IMR-90 (cell line): ENCODE data around the gene THEM4. TPM values are rescaled to one million over a fixed set of nuclear protein-coding genes. Genes with fewer than 3 reads are reported as not detected.

Experiments used
- ATAC-seq: fragments of 200-7000 bp; cut with Tn5 transposase; 2 replicates; pipeline ENCODE4 v1.9.1; 2020; ENCODE audit warnings: low read depth, mild to moderate bottlenecking, moderate library complexity
- BruUV-seq: library from RNA; stranded (reverse); fragments of 400-500 nt; replicated peaks from 2 replicates; lab custom pipeline; 2021; lab: Mats Ljungman, UMichigan
- CTCF ChIA-PET: fragments of 300-600 bp; formaldehyde crosslinking; extraction: SDS; loops from one replicate; lab custom pipeline; 2021; ENCODE audit warnings: antibody characterized with exemption; lab: Yijun Ruan, JAX
- POLR2A ChIA-PET: fragments of 300-600 bp; sonication (Branson Sonifier 250); formaldehyde crosslinking; loops from one replicate; lab custom pipeline; 2022; ENCODE audit warnings: antibody characterized with exemption; ENCODE audit not compliant: unreplicated experiment; lab: Charles Lee
- DNase-seq: peaks from one replicate; pipeline ENCODE4 v3.0.0; 2013
- H2AFZ ChIP-seq: replicated peaks from 2 replicates; pipeline ENCODE3; 2013; ENCODE audit warnings: low read length, mild to moderate bottlenecking; ENCODE audit not compliant: poor library complexity
- H2AK5ac ChIP-seq: 2 replicates; pipeline ENCODE4 v1.6.1; 2013; ENCODE audit warnings: low read depth, low read length, inconsistent platforms
- H2AK9ac ChIP-seq: replicated peaks from 2 replicates; pipeline ENCODE3; 2013; ENCODE audit warnings: mild to moderate bottlenecking, low read depth, low read length, moderate library complexity; ENCODE audit not compliant: poor library complexity
- H2BK120ac ChIP-seq: 2 replicates; pipeline ENCODE4 v1.6.1; 2013; ENCODE audit warnings: low read depth, low read length, inconsistent platforms
- H2BK15ac ChIP-seq: 3 replicates; pipeline ENCODE4 v1.6.1; 2013; ENCODE audit warnings: low read depth, low read length, inconsistent platforms
- H2BK20ac ChIP-seq: 2 replicates; pipeline ENCODE4 v1.6.1; 2013; ENCODE audit warnings: low read depth, mild to moderate bottlenecking, inconsistent platforms, low read length, moderate library complexity
- H2BK5ac ChIP-seq: 2 replicates; pipeline ENCODE4 v1.6.1; 2013; ENCODE audit warnings: mild to moderate bottlenecking, low read depth, low read length, inconsistent platforms; ENCODE audit not compliant: poor library complexity, severe bottlenecking
- H3K14ac ChIP-seq: replicated peaks from 2 replicates; pipeline ENCODE4 v1.6.1; 2013; ENCODE audit warnings: low read depth, low read length, inconsistent platforms
- H3K18ac ChIP-seq: 2 replicates; pipeline ENCODE4 v1.6.1; 2013; ENCODE audit warnings: low read depth, low read length, control low read depth
- H3K23ac ChIP-seq: 2 replicates; pipeline ENCODE4 v1.6.1; 2013; ENCODE audit warnings: low read depth, low read length, inconsistent platforms
- H3K27ac ChIP-seq: 2 replicates; pipeline ENCODE4 v1.5.1; 2013; ENCODE audit warnings: mild to moderate bottlenecking, control low read depth, low read length; ENCODE audit not compliant: insufficient read depth
- H3K27me3 ChIP-seq: 2 replicates; pipeline ENCODE4 v1.6.1; 2013; ENCODE audit warnings: low read length; ENCODE audit not compliant: control insufficient read depth, insufficient read depth
- H3K36me3 ChIP-seq: 2 replicates; pipeline ENCODE4 v1.6.1; 2013; ENCODE audit warnings: low read length, mixed read lengths; ENCODE audit not compliant: control insufficient read depth, insufficient read depth
- H3K4ac ChIP-seq: 2 replicates; pipeline ENCODE4 v1.6.1; 2013; ENCODE audit warnings: low read depth, low read length, inconsistent platforms
- H3K4me1 ChIP-seq: 2 replicates; pipeline ENCODE4 v1.6.1; 2013; ENCODE audit warnings: low read length, mixed read lengths; ENCODE audit not compliant: control insufficient read depth, insufficient read depth
- H3K4me2 ChIP-seq: 2 replicates; pipeline ENCODE4 v1.6.1; 2013; ENCODE audit warnings: low read depth, mild to moderate bottlenecking, control low read depth, low read length, moderate library complexity
- H3K4me3 ChIP-seq: 2 replicates; pipeline ENCODE4 v1.5.1; 2013; ENCODE audit warnings: low read depth, mild to moderate bottlenecking, control low read depth, low read length, moderate library complexity; ENCODE audit not compliant: insufficient read depth
- H3K56ac ChIP-seq: 2 replicates; pipeline ENCODE4 v1.6.1; 2013; ENCODE audit warnings: low read length, inconsistent platforms; ENCODE audit not compliant: insufficient read depth; ENCODE audit errors: extremely low read depth
- H3K79me1 ChIP-seq, 2 experiments: 2 replicates each; pipeline ENCODE4 v1.6.1; 2013; ENCODE audit warnings: low read length in 2 of 2, inconsistent platforms in 1 of 2, low read depth in 1 of 2
- H3K9ac ChIP-seq: 2 replicates; pipeline ENCODE4 v1.6.1; 2013; ENCODE audit warnings: low read depth, low read length, control low read depth
- H3K9me1 ChIP-seq: 2 replicates; pipeline ENCODE4 v1.6.1; 2013; ENCODE audit warnings: low read length, inconsistent platforms; ENCODE audit not compliant: insufficient read depth
- H3K9me3 ChIP-seq: 2 replicates; pipeline ENCODE4 v1.6.1; 2013; ENCODE audit warnings: low read length; ENCODE audit not compliant: control insufficient read depth, insufficient read depth
- H4K20me1 ChIP-seq: 2 replicates; pipeline ENCODE4 v1.6.1; 2013; ENCODE audit warnings: low read length, inconsistent platforms; ENCODE audit not compliant: insufficient read depth
- H4K5ac ChIP-seq: 2 replicates; pipeline ENCODE4 v1.6.1; 2013; ENCODE audit warnings: mild to moderate bottlenecking, low read depth, low read length, control low read depth
- H4K8ac ChIP-seq, 2 experiments: 2 replicates each; pipeline ENCODE4 v1.6.1; 2013; ENCODE audit warnings: low read depth in 2 of 2, low read length in 2 of 2, control low read depth in 1 of 2, inconsistent platforms in 1 of 2
- H4K91ac ChIP-seq: 2 replicates; pipeline ENCODE4 v1.6.1; 2013; ENCODE audit warnings: low read depth, low read length, inconsistent platforms; ENCODE audit not compliant: insufficient read depth
- BHLHE40 ChIP-seq: fragments of 150-350 bp; IDR thresholded peaks from 2 replicates; pipeline ENCODE4 v1.6.1; 2016; ENCODE audit warnings: mild to moderate bottlenecking, low read depth, low read length
- CEBPB ChIP-seq: IDR thresholded peaks from 2 replicates; pipeline ENCODE4 v1.6.1; 2012; ENCODE audit warnings: low read depth, low read length, improper control_type of control experiment
- WGBS, 2 experiments: methylation state at CpG; one replicate each; pipeline versions ENCODE4 v1.1.5 to v1.1.7; 2013; ENCODE audit warnings: missing lambda C conversion rate in 2 of 2; ENCODE audit not compliant: insufficient read length in 1 of 2; ENCODE audit errors: extremely low coverage in 2 of 2; 5-methylcytosine and 5-hydroxymethylcytosine counted together
- dilution Hi-C: fragments of 300-500 bp; cut with HindIII; formaldehyde crosslinking; loops from one replicate; pipeline ENCODE4 v1.14.3; 2018; ENCODE audit warnings: low sequenced_read_pairs; ENCODE audit not compliant: unreplicated experiment
- in situ Hi-C: fragments of 300-500 bp; cut with MboI; formaldehyde crosslinking; loops from 3 replicates; pipeline ENCODE4 v1.14.3; 2019; ENCODE audit warnings: low sequenced_read_pairs, inconsistent platforms, mixed read lengths
- intact Hi-C: fragments of 100-400 bp; cut with micrococcal nuclease; formaldehyde crosslinking; loops from 2 replicates; pipeline ENCODE4 v1.10.0; 2022
- polyA plus RNA-seq, 3 experiments: library from polyadenylated mRNA; depleted of rRNA; stranded (reverse); fragments of >200 nt; gene quantifications; 2 replicates each; pipeline ENCODE4 v1.2.3, GENCODE V29; 2012; ENCODE audit warnings: low replicate concordance in 1 of 3
- total RNA-seq: library from RNA; depleted of rRNA; stranded (reverse); fragments of >200 nt; gene quantifications from 2 replicates; pipeline ENCODE4 v1.2.3, GENCODE V29; 2012

Gene THEM4
- total and polyA plus RNA-seq, 2 of the 4 experiments (the other 2 are of a cell fraction): 7.3 to 15.7 TPM

DNA sequence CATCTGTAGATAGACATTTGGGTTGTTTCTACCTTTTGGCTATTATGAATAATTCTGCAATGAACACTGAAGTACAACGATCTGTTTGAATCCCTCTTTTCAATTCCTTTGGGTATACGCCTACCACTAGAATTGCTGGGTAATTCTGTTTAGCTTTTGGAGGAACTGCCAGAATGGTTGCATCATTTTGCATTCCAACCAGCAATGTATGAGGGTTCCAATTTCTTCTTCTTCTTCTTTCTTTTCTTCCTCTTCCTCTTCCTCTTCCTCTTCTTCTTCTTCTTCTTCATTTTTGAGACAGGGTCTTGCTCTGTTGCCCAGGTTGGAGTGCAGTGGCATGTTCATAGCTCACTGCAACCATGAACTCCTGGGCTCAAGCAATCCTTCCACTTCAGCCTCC lies 42.0 kb downstream of the THEM4 start:
- Histone ChIP-seq H3K9ac (no peak overlapping the region), H2BK5ac (no peak overlapping the region), H4K91ac (no peak overlapping the region), H4K5ac (no peak overlapping the region), H2BK120ac (no peak overlapping the region), H3K4me2 (no peak overlapping the region), H3K79me1 (no peaks in the 10 kb centered on the region), H2BK20ac (no peak overlapping the region), H3K4me3 (no peak overlapping the region), H2BK15ac (no peak overlapping the region), H3K27me3 (peaks cover 17% of the 10 kb centered on the region), H2AFZ (no peak overlapping the region), H3K9me3 (no peaks in the 10 kb centered on the region), H3K9me1 (no peaks in the 10 kb centered on the region), H3K4ac (no peak overlapping the region), H3K36me3 (no peaks in the 10 kb centered on the region), H3K23ac (no peak overlapping the region), H2AK5ac (no peak overlapping the region), H3K14ac (no peak overlapping the region), H4K8ac (no peak overlapping the region), H3K56ac (no peak overlapping the region), H3K4me1 (no peaks in the 10 kb centered on the region), H3K18ac (no peak overlapping the region; the same call in 1 of the 2 replicates), H4K20me1 (no peaks in the 10 kb centered on the region), H3K27ac (no peak overlapping the region), H2AK9ac (no peak overlapping the region)
- BruUV-seq: no TSS peak
- intact Hi-C loops (no loop called here), in situ Hi-C loops (no loop called here), dilution Hi-C loops (no loop called here)
- no peak for TF ChIP-seq BHLHE40
- 0 out of 2 replicates have a peak, but pooled peaks have one; percentile 17 for TF ChIP-seq CEBPB
- DNase-seq (no peak), ATAC-seq (no peak)
- no CpG with 5 or more reads among the region's 2 CpGs for WGBS, 2 experiments
- ChIA-PET CTCF (no interaction called here), POLR2A (no interaction called here)
